Measurements from ENCODE around the gene TGFBRAP1.

The TGFBRAP1 gene

DNA sequence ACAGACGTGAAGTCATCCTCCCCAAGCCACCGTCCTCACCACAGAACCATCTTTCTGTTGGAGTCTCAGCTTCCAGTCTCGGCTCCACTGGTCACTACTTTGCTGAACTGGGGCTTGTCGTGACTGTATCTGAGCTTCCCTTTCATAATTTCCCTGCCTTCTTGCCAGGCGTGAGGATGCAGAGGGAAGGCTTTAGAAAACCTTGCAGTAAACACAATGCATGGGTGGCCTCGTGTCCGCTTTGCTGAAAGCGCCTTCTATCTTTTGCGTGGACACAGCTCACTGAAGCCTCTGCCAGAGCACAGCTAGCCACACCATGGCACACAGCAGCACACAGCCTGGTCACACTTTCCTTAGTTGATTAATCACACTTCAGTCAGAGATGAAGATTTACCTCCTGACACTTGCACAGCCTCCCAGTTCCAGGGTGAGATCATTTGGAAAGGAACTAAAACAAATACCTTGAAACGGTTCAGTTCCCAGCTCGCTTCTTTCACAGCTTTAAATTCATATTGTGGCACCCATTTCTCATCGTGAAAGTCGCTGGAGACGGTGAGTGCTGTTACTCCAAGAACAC lies 90.8 kb downstream of the TGFBRAP1 start:
- no peak for DNase-seq (ENCODE audit: low spot score)

DNA sequence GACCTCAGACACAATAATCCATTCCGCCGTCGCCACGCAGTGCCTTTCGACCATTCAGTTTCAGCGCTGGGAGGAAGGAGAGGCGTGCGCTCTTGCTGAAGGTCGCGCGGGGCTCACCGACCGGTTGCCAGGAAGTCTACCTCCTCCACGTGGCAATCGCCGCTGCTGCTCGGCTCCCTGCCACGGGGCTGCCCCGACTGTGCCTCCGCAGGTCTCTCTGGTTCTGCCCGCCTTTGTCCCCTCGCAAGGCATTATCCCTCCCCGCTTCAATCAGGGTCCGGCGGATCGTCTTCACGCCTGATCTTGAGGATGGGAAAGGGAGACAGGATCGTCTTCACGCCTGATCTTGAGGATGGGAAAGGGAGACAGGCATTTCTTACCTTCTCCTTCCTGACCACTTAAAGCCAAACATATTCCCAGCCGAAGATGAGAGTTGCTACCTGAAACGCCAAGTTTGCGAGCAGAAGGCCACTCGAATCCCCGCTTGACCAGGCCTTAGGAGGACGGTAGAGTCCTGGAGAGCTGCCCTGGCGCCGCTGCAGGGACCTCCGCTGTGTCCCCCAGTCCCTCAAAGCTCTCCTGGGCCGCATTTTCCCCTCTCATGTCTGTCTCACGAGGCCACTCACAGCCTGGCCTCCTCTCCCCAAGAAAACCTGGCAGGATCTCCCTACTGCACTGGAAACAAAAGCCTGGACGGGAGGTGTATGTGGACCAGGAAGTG lies 92.3 kb downstream of the TGFBRAP1 start:
- no peak for DNase-seq (ENCODE audit: low spot score)

DNA sequence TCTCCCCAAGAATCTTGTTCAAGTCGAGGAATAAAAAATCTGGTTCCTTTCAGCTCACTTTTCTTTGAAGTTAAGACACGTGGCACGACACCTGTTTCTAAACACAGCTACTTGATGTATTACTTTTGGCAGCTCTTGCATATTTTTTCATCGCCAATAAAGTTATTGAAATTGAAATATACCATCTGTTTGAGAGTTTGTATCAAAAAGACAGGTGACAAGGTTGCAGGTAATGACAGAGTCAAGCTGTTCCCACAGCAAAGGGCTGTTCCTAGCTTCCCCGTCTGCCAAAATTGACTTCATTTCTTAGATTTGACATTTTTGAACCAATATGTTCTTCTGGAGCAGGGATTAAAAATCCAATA lies 93.5 kb downstream of the TGFBRAP1 start:
- DNase-seq (ENCODE audit: low spot score): no peak

DNA sequence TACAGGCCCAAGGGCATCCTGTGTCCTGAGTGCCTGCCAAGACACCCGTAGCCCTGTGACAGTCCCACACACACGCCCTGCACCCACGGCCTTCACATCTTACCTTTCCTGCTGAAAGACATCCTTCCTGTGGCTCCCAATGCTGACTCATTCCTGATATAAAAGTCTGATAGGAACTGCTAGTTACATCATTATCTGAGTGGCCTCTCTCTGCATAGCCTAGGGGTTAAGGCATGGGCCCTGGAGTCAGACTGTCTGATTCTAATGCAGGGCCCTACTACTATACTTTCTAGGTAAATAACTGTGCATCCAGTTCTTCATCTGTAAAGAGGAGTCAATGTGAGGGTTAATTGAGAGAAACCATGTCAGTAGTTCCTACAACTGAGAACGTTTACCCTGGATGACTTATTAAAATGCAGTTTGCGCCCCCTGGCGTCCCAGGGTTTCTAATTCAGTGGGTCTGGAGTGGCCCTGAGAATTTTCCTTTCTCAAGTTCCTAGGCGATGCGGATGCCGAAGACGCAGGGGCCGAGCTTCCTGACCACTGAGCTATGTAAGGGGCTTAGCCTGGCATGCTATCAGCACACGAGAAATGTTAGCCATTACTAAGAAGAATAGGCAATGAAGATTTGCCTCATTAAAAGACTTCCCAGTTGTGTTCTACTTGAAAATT lies 94.0 kb downstream of the TGFBRAP1 start:
- peak; percentile 77 for DNase-seq (ENCODE audit: low spot score)

DNA sequence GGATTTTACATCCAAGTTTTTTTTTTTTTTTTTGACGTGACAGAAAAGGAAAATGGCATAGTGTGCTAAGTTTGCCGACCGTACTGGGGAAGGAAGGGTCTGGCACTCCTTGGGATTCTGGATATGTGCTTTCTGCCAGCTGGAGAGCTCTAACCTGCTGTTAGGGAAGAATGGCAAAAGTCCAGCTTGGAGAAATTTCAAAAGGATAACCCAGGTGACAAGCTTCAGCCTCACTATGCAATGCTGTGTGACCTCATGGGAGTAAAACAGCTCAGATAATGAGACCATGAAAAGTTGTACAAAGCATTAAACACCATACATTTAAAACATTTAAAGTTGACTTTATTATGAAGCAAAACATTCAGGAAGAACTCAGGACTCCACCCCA lies 98.3 kb downstream of the TGFBRAP1 start:
- DNase-seq (ENCODE audit: low spot score): no peak

DNA sequence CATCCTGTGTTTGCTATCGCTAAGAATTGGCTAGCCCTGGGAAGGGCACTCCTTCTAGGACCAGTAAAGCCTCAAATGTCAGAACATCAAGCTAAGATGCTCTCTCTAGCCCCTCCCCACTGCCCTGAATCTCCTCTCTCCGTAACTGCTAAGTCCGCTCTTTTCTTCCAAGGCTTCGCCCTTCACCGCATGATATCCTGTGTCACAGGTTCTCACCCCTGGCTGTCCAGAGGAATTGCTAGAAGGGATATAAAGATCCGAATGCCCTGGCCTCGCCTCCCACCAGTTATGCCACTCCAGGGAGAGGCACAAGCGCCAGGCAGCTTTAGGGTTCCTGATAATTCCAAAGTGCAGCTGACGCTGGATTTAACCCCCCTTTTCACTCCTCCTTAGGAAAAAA lies 105.1 kb downstream of the TGFBRAP1 start:
- DNase-seq (ENCODE audit: low spot score): no peak

DNA sequence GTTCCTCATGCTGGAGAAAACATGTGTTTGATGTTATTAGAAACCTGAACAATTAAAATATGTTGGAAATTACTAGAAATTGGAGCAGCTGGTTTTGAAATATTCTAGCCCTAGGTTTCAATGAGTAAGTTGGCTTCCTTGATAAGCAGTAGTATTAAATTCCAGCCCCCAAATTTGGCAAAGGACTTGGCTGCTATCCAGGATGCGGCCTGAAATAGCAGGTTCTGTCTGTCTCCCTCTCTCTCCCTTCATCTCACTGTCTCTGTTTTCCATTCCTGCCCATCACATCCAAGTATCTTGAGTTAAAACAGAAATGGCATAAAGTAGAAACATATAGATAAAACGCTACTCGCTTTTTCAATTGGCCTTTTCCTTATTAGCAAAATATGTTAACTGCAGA lies 108.9 kb downstream of the TGFBRAP1 start:
- no peak for DNase-seq (ENCODE audit: low spot score)

DNA sequence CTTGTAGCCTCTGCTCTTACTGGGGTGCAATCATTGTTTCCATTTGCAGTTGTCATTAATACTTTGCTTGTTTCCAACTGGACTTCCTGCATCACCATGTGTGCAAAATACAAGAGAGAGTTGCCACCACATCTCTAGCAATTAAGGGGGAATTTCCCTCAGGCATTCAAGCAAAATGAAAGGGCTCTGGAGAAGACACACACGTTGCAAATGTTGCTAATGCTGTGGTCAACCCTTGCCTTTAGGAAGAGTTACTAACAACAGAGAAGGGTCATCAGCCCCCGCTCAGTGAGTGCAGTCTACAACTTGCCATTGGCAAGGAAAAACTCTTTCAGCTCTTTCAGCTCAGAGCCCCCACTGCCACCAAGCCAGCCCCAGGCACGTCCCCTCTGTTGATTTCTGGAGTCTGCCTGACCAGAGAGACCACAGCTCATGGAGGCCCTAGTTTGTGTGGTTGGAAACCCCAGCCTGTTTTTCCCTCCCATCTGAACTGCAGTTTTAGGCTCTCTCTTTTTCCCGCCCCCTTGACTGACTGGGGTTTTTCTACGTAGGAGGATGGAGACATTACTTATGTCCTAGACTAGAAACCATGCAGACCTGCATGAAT lies 113.8 kb downstream of the TGFBRAP1 start:
- DNase-seq (ENCODE audit: low spot score): no peak

Data from LoVo (cell line).